NCI-H128 (cell line): ENCODE data around the gene ESCO1.
"Not testable (repeated sequence)": the region's sequence is repeated elsewhere in the genome, so short reads cannot be mapped to it uniquely, and the experiment has no call there.

Source experiments
- DNase-seq: peaks from one replicate; lab custom pipeline; 2025; ENCODE audit not compliant: unreplicated experiment; lab: John Stamatoyannopoulos, UW

The ESCO1 gene, protein sequence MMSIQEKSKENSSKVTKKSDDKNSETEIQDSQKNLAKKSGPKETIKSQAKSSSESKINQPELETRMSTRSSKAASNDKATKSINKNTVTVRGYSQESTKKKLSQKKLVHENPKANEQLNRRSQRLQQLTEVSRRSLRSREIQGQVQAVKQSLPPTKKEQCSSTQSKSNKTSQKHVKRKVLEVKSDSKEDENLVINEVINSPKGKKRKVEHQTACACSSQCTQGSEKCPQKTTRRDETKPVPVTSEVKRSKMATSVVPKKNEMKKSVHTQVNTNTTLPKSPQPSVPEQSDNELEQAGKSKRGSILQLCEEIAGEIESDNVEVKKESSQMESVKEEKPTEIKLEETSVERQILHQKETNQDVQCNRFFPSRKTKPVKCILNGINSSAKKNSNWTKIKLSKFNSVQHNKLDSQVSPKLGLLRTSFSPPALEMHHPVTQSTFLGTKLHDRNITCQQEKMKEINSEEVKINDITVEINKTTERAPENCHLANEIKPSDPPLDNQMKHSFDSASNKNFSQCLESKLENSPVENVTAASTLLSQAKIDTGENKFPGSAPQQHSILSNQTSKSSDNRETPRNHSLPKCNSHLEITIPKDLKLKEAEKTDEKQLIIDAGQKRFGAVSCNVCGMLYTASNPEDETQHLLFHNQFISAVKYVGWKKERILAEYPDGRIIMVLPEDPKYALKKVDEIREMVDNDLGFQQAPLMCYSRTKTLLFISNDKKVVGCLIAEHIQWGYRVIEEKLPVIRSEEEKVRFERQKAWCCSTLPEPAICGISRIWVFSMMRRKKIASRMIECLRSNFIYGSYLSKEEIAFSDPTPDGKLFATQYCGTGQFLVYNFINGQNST

GRCh38 chr18:21600526-21601410 lies at the start of gene ESCO1:
Gene ESCO1, minus strand, starts transcription at chr18:21600704. Its CDS starts 25,861 bp downstream, at chr18:21574843.
- DNase-seq = peak; percentile 92

DNA sequence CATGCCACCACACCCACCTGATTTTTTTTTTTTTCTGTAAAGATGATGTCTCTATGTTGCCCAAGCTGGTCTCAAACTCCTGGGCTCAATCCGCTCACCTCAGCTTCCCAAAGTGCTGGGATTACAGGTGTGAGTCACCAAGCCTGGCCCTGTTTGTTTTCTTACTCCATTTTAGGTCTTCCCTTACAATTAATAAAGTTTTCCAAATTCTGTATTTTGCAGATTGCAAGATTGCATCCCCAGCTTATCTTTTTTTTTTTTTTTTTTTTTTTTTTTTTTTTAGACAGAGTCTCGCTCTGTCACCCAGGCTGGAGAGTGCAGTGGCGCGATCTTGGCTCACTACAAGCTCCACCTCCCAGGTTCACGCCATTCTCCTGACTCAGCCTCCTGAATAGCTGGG lies 39.9 kb upstream of the ESCO1 start:
- not testable (repeated sequence) for DNase-seq

GRCh38 chr18:21638822-21639221 lies 38.3 kb upstream of the ESCO1 start:
- DNase-seq = no peak

DNA sequence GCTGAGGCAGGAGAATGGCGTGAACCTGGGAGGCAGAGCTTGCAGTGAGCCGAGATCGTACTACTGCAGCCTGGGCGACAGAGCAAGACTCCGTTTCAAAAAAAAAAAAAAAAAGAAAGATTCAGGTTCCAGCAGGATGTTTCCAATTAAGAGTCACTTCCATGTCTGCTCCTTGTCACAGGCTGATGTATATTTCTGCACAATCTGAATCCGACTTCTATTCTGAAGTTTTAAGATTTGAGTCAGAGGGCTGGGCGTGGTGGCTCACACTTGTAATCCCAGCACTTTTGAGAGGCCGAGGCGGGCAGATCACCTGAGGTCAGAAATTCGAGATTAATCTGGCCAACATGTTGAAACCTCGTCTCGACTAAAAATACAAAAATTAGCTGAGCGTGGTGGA lies 36.3 kb upstream of the ESCO1 start:
- DNase-seq = no peak

DNA sequence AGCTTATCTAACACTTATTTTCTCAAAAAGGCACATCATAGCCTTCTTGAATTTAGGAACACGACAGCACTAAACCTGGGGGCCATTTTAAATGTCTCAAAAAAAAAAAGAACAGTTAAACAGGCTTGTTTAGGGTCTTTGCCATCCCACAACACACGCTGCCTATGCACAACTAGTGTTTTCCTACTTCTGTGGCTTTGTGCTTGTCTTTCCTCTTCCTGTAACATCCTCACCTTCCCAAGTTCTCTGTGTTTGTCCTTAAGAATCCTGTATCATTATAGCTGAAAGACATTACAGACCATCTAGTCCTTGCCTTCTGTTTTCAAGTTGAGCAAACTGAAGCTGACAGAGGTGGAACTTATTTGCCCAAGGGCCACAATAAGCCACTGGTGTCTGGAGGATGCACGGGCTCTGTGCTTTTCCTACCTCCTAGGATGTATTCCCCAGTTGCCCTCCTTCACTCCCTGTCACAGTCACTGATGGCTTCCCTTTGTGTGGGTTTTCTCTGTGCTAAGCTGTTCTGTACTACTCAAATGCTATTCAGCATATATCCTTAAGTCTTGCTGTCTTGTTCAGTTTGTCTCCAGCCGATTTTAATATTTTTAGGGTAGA lies 34.2 kb upstream of the ESCO1 start:
- no peak for DNase-seq

DNA sequence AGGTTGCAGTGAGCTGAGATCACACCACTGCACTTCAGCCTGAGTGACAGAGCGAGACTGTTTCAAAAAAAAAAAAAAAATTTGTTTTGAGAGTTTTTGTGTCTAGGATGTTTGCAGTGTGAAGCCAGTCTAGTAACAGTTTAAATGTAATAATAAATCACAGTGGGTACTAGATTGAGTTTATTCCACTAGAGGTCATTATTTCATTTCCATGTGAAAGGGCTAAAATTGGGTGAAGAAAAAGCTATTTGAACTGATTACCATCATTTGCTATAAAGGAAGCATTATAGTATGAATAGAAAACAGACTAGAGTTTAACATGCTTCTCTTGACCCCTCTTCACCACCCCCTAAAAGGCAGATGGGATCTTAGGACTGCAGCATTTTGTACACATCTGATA lies 31.9 kb upstream of the ESCO1 start:
- no peak for DNase-seq

DNA sequence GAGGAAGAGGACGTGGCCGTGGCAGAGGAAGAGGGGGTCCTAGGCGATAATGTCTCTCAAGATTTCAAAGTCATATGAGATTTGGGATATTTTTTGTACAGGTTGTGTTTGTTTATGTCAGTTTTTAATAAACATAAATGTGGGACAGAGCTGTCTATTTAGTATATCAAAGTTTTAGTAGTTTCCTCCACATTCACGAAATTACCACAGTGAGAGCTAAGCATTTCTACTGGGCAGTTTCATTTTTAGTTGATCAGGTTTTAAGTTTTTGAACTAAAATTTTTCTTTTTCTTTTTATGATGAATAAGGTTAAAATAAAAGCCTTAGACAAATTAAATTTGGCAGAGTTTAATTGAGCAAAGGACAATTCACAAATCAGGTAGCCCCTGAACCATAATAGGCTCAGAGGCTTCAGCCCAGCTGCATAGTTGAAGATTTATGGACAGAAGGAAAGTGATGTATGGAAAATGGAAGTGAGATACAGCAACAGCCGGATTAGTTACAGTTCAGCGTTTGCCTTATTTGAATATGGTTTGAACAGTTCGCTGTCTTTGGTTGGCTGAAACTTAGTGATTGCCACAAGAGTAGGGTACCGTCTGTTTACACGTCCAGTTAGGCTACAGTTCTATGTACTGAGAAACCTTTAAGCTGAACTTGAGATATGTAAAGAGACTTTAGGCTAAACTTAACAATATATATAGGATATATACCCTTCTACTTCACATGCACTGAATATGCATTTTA lies 28.8 kb upstream of the ESCO1 start:
- no peak for DNase-seq

DNA sequence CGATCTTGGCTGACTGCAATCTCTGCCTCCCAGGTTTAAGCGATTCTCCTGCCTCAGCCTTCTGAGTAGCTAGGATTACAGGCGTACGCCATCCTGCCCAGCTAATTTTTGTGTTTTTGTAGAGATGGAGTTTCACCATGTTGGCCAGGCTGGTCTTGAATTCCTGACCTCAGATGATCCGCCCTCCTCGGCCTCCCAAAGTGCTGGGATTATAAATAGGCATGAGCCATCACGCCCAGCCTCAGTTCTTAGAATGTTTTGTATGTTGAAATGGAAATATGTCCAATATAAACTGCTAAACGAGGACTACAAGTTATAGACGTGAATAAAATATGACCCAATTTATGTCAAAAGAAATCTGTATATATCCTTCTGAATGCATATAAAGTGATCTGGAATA lies 21.1 kb upstream of the ESCO1 start:
- not testable (repeated sequence) for DNase-seq

- peak; percentile 91 for DNase-seq
These were observed 11.9 kb upstream of the ESCO1 start, which contains the start of gene SNRPD1 for GRCh38 chr18:21612125-21613039. Gene SNRPD1, plus strand, starts transcription at chr18:21612314. Its CDS starts 116 bp downstream, at chr18:21612430.

DNA sequence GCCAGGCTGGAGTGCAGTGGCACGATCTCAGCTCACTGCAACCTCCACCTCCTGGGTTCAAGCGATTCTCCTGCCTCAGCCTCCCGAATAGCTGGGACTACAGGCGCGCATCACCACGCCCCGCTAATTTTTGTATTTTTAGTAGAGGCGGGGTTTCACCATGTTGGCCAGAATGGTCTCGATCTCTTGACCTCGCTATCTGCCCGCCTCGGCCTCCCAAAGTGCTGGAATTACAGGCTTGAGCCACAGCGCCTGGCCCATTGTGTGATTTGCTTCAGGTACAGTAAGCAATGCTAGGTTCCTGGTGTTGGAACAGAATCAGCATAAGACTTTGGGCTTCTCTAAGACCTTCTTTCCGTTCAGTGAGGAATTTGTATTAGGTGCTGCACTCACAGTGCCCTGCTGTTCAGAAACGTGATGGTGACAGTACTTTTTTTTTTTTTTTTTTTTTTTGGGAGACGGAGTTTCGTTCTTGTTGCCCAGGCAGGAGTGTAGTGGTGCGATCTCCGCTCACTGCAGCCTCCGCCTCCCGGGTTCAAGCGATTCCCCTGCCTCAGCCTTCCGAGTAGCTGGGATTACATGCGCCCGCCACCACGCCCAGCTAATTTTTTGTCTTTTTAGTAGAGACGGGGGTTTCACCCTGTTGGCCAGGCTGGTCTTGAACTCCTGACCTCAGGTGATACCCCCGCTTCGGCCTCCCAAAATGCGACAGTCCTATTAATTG lies 11.1 kb upstream of the ESCO1 start:
- not testable (repeated sequence) for DNase-seq

DNA sequence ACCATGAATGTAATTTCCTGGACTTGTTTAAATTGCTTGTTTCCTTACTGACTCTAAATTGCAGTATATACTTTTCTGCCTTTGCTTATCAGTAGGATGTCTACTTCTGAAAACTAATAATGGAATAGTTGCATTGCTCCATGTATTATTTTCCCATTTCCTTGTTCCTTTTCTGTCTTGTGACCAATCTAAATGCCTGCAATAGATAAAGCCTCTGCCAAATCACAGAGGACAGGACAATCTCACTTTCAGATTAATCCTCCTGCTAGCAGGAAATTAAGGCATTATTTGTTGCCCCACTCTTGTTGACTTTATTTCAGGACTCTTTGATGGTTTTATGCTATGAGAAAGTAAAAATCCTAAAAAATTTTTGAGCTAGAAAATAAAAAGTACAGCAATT lies 4.7 kb upstream of the ESCO1 start:
- no peak for DNase-seq

- DNase-seq = no peak
These were observed 4.2 kb upstream of the ESCO1 start for GRCh38 chr18:21604671-21605070.

- no peak for DNase-seq
These were observed 1.7 kb upstream of the ESCO1 start for GRCh38 chr18:21602299-21602587.

DNA sequence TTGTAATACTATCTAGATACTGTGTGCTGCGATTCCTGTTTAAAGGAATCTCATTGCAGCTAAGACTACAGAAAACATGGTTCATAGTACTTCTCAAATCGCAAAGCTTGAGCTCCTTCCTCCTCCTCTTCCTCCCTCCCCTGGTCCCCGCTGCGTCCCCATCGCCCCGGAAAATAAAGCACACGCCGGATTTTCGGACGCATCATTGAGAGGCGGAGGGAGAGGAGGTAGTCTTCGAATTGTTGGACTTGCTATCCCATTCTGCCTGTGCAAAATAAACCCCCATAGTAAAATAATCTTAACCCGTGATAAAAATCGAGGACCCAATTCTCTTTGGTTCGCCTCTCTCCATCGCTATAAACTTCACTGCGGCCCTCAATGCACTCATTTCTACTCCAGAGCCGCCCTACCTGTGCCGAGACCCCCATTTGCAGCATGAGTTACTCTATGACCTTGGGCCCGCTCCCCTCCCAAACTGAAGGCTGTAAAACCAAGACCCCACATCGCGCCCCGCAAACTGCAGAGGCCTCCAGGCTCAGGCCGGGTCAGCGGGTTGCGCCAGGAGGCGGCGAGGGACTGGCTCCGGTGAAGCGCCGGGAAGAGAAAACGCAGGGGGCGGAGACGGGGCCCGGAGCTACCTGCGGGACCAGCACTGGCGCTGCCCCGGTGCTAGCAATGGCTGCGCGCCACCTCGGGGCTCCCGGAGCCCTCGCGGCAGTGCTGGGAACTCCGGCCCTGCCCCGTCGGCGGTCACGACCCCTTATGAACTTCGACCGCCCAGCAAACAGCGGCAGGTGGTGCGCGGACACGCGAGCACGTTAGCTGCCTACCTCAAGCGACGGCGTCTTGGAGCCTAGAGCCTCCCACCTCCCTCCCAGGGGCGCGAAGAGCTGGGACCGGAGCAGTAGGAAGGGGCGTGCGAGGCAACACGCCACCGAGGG lies 649 bp downstream of the ESCO1 start:
- peak; percentile 58 for DNase-seq

DNA sequence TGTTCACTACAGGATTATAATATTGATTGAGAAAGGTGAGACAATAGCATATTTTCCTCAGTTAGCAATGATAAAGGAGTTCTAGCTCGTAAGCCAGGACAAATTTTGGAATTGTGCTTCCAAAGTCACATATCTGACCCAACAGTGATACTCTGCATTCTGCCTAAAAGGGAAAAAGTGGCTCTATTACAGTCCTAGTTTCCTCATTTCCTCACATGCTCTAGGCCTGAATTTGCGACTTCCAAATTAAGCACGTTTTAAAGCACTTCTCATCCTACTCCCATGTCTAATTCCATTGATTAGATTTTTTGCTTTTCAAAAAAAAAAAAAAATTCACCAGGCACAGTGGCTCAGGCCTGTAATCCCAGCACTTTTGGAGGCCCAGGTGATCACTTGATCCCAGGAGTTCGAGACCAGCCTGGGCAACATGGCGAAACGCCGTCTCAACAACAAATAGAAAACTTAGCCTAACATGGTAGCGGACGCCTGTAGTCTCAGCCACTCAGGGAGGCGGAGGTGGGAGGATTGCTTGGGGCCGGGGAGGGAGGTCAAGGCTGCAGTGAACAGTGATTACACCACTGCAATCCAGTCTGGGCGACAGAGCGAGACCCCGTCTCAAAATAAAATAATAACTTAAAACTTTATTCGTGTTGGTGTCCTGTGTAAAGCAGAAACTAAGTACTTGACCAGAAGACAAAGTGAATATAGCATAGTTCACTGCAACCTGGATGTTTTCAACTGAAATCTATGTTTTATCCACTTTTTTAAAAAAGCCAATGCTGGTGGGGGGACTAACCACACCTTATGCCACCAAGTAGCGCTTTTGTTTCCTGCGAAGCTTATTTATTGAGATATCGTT lies 1.5 kb downstream of the ESCO1 start:
- peak; percentile 58 for DNase-seq

DNA sequence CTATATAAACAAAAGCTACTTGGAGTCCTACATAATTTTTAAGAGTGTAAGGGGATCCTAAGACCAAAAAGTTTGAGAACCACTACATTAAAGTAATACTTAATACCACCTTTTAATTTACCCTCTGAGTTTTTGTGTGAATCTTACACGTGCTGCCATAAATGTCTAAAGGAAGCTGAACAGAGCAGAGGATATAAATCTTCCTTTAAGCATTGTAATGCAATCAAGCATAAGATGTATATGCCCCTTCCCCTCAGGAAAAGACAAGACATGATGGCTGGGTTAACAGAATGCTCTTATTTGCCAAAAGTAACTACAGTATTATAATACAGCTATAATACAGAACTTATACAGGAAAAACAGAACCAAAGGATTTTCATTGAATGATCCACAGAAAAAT lies 2.9 kb downstream of the ESCO1 start:
- DNase-seq = no peak
